Osteoblast (primary cell): Measurements from ENCODE around the gene OAS1. TPM values are rescaled to one million over a fixed set of nuclear protein-coding genes. Genes with fewer than 3 reads are reported as not detected.

Experiments used
- DNase-seq: peaks from one replicate; pipeline ENCODE4 v3.0.0; 2011; ENCODE audit warnings: low spot score, mixed read lengths; ENCODE audit not compliant: insufficient read length; ENCODE audit errors: missing footprints
- H2AFZ ChIP-seq: 2 replicates; pipeline ENCODE4 v1.6.0; 2011; ENCODE audit warnings: mild to moderate bottlenecking, low read length
- H3K27ac ChIP-seq: 2 replicates; pipeline ENCODE4 v1.5.1; 2011; ENCODE audit warnings: mild to moderate bottlenecking, low read depth, low read length, moderate library complexity
- H3K27me3 ChIP-seq: 2 replicates; pipeline ENCODE4 v1.6.0; 2012; ENCODE audit warnings: mild to moderate bottlenecking, control low read depth, inconsistent platforms, low read length, moderate library complexity; ENCODE audit not compliant: insufficient read depth
- H3K36me3 ChIP-seq: 2 replicates; pipeline ENCODE4 v1.5.1; 2011; ENCODE audit warnings: mild to moderate bottlenecking, low read length, control low read depth, moderate library complexity; ENCODE audit not compliant: insufficient read depth
- H3K4me1 ChIP-seq: 2 replicates; pipeline ENCODE4 v1.5.1; 2011; ENCODE audit warnings: mild to moderate bottlenecking, low read length, control low read depth, moderate library complexity; ENCODE audit not compliant: insufficient read depth
- H3K4me2 ChIP-seq: 2 replicates; pipeline ENCODE4 v1.6.0; 2011; ENCODE audit warnings: mild to moderate bottlenecking, low read length; ENCODE audit not compliant: insufficient read depth
- H3K4me3 ChIP-seq: fragments of 200-600 bp; sonication (generic); 3 replicates; pipeline ENCODE4 v1.5.1; 2012; ENCODE audit warnings: mild to moderate bottlenecking, low read length, inconsistent platforms; ENCODE audit not compliant: insufficient read depth
- H3K79me2 ChIP-seq: 2 replicates; pipeline ENCODE4 v1.6.0; 2012; ENCODE audit warnings: mild to moderate bottlenecking, low read length, control low read depth, inconsistent platforms; ENCODE audit not compliant: insufficient read depth
- H3K9me3 ChIP-seq: 2 replicates; pipeline ENCODE4 v1.5.1; 2011; ENCODE audit warnings: low read depth, low read length, control low read depth
- H4K20me1 ChIP-seq: 2 replicates; pipeline ENCODE4 v1.6.0; 2012; ENCODE audit warnings: mild to moderate bottlenecking, low read length, control low read depth; ENCODE audit not compliant: insufficient read depth
- CTCF ChIP-seq: IDR thresholded peaks from 2 replicates; pipeline ENCODE4 v1.5.1; 2011; ENCODE audit warnings: mild to moderate bottlenecking, low read depth, low read length, moderate library complexity; ENCODE audit errors: extremely low read depth
- total RNA-seq: library from RNA; depleted of rRNA; stranded (reverse); fragments of >200 nt; gene quantifications from 2 replicates; pipeline ENCODE4 v1.2.3, GENCODE V29; 2012

The OAS1 gene
- total RNA-seq, 1 donor, result 3.6 TPM

- no peak for TF ChIP-seq CTCF
- Histone ChIP-seq H3K4me3 (no peak overlapping the region), H3K9me3 (no peaks in the 10 kb centered on the region), H3K36me3 (no peaks in the 10 kb centered on the region), H3K27me3 (no peaks in the 10 kb centered on the region), H3K27ac (no peak overlapping the region), H3K4me2 (no peak overlapping the region), H4K20me1 (no peaks in the 10 kb centered on the region), H3K79me2 (no peaks in the 10 kb centered on the region), H2AFZ (no peak overlapping the region), H3K4me1 (no peaks in the 10 kb centered on the region)
- no peak for DNase-seq
Measured at GRCh38 chr12:112946236-112947000, 39.7 kb downstream of the OAS1 start.

GRCh38 chr12:112947314-112947713 is 40.6 kb downstream of the OAS1 start:
- no peak for DNase-seq
- H2AFZ ChIP-seq, result no peak overlapping the region
- H3K79me2 ChIP-seq, result no peaks in the 10 kb centered on the region
- TF ChIP-seq CTCF, result no peak
- H3K4me2 ChIP-seq, result no peak overlapping the region
- no peaks in the 10 kb centered on the region for H3K36me3 ChIP-seq
- no peak overlapping the region for H3K27ac ChIP-seq
- no peaks in the 10 kb centered on the region for H3K27me3 ChIP-seq
- no peaks in the 10 kb centered on the region for H3K9me3 ChIP-seq
- H3K4me3 ChIP-seq, result no peak overlapping the region
- H4K20me1 ChIP-seq, result no peaks in the 10 kb centered on the region
- no peaks in the 10 kb centered on the region for H3K4me1 ChIP-seq

- H3K27me3 ChIP-seq, result no peaks in the 10 kb centered on the region
- H3K27ac ChIP-seq, result no peak overlapping the region
- H2AFZ ChIP-seq, result no peak overlapping the region
- H3K36me3 ChIP-seq, result no peaks in the 10 kb centered on the region
- H3K4me2 ChIP-seq, result no peak overlapping the region
- H4K20me1 ChIP-seq, result no peaks in the 10 kb centered on the region
- H3K79me2 ChIP-seq, result no peaks in the 10 kb centered on the region
- H3K4me1 ChIP-seq, result no peaks in the 10 kb centered on the region
- H3K4me3 ChIP-seq, result no peak overlapping the region
- H3K9me3 ChIP-seq, result no peaks in the 10 kb centered on the region
- no peak for TF ChIP-seq CTCF
- no peak for DNase-seq
Measured at GRCh38 chr12:112947761-112948160, 41.0 kb downstream of the OAS1 start.

- Histone ChIP-seq H3K4me2 (no peak overlapping the region), H3K9me3 (no peaks in the 10 kb centered on the region), H2AFZ (no peak overlapping the region), H3K4me3 (no peak overlapping the region), H3K36me3 (no peaks in the 10 kb centered on the region), H3K27ac (no peak overlapping the region), H4K20me1 (no peaks in the 10 kb centered on the region), H3K4me1 (no peaks in the 10 kb centered on the region), H3K79me2 (no peaks in the 10 kb centered on the region), H3K27me3 (no peaks in the 10 kb centered on the region)
- DNase-seq, result no peak
- TF ChIP-seq CTCF, result no peak
Measured at GRCh38 chr12:112948806-112949205, 42.0 kb downstream of the OAS1 start.
